ENCODE data around the gene DMD.

Gene DMD

DNA sequence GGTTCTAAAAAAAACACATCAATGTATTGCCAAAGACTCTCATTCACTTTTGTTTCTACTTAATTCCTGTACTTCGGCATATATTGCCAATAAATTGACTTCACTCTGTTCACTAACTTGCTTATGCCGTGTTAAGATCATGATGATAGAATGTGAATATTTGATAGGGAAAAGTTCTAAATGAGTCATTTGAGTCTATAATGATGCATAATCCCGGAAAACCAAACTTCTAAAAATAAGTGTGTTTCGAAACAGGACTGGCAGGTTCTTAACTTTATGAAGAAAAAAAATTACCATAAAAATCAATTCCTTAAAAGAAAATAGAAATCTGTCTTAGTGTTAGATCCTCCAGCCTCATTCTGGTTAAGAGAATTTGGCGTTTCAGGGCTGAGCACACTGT lies 1752.0 kb downstream of the DMD start:
- TF ChIP-seq SIN3A (IDR thresholded peaks at IDR 0.05; ENCODE audit: borderline replicate concordance, insufficient read depth, low read length) (no peak), TAF1 (IDR thresholded peaks at IDR 0.05; ENCODE audit: borderline replicate concordance, insufficient read depth, low read length) (no peak)

GRCh38 chrX:31449965-31450364 lies 1761.4 kb downstream of the DMD start:
- TF ChIP-seq, protein P1, sequence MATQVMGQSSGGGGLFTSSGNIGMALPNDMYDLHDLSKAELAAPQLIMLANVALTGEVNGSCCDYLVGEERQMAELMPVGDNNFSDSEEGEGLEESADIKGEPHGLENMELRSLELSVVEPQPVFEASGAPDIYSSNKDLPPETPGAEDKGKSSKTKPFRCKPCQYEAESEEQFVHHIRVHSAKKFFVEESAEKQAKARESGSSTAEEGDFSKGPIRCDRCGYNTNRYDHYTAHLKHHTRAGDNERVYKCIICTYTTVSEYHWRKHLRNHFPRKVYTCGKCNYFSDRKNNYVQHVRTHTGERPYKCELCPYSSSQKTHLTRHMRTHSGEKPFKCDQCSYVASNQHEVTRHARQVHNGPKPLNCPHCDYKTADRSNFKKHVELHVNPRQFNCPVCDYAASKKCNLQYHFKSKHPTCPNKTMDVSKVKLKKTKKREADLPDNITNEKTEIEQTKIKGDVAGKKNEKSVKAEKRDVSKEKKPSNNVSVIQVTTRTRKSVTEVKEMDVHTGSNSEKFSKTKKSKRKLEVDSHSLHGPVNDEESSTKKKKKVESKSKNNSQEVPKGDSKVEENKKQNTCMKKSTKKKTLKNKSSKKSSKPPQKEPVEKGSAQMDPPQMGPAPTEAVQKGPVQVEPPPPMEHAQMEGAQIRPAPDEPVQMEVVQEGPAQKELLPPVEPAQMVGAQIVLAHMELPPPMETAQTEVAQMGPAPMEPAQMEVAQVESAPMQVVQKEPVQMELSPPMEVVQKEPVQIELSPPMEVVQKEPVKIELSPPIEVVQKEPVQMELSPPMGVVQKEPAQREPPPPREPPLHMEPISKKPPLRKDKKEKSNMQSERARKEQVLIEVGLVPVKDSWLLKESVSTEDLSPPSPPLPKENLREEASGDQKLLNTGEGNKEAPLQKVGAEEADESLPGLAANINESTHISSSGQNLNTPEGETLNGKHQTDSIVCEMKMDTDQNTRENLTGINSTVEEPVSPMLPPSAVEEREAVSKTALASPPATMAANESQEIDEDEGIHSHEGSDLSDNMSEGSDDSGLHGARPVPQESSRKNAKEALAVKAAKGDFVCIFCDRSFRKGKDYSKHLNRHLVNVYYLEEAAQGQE (IDR thresholded peaks at IDR 0.05; ENCODE audit: insufficient read depth in 1 of 2, low read depth in 2 of 2, low read length in 2 of 2): no peak
- TF ChIP-seq TAF1 (IDR thresholded peaks at IDR 0.05; ENCODE audit: borderline replicate concordance, insufficient read depth, low read length) (no peak), POLR2AphosphoS5 (IDR thresholded peaks at IDR 0.05; ENCODE audit: low read depth, low read length) (no peak), SIN3A (IDR thresholded peaks at IDR 0.05; ENCODE audit: borderline replicate concordance, insufficient read depth, low read length) (no peak), FOXP2 (optimal IDR thresholded peaks at IDR 0.05; ENCODE audit: borderline replicate concordance, extremely low read depth, extremely low read length, insufficient read depth) (no peak)

DNA sequence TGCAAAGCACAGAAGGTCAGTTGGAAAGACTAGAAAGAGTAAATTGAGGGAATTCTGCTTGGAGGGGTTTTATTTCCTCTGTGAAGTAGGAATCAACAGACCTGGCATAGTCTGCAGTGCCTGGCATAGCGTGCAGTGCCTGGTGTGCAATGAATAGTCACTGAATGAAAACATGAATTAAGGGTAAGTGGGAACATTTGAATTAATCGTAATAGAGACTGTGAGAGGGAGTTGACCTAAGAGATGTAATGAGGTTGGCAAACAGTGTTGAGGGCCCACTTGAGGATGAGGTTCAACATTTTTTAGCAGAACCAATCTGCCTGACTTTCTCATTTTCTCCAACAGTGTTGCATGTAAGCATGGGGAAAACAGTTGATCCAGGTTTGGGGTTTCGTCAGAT lies 1762.3 kb downstream of the DMD start:
- TF ChIP-seq FOXP2 (optimal IDR thresholded peaks at IDR 0.05; ENCODE audit: borderline replicate concordance, extremely low read depth, extremely low read length, insufficient read depth): no peak

DNA sequence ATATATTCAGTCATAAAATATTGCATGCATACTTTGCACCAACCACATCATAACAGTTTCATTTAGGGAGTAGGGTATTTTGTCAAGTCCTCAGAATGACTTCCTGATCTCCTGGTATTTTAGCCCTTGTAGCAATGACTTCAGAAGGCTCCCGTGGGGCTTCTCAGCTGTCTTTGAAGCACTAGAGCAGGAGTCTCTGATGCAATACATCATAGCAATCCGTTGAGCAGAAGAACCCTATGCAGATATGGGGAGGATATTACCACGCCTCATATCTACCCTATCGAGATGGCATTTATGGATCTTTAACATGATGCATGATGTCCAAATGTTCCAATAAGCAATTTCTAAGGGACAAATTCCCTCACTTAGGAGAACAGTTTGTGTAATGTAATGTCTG lies 1765.8 kb downstream of the DMD start:
- no peak for TF ChIP-seq TAF1 (IDR thresholded peaks at IDR 0.05; ENCODE audit: borderline replicate concordance, insufficient read depth, low read length)
- TF ChIP-seq SIN3A (IDR thresholded peaks at IDR 0.05; ENCODE audit: borderline replicate concordance, insufficient read depth, low read length): no peak
- TF ChIP-seq, protein P1 (IDR thresholded peaks at IDR 0.05; ENCODE audit: insufficient read depth in 1 of 2, low read depth in 2 of 2, low read length in 2 of 2): no peak

GRCh38 chrX:31443654-31444053 lies 1767.7 kb downstream of the DMD start:
- TF ChIP-seq TAF1 (IDR thresholded peaks at IDR 0.05; ENCODE audit: borderline replicate concordance, insufficient read depth, low read length): no peak

- TF ChIP-seq, protein P1 (IDR thresholded peaks at IDR 0.05; ENCODE audit: insufficient read depth in 1 of 2, low read depth in 2 of 2, low read length in 2 of 2): no peak
- TF ChIP-seq FOXP2 (optimal IDR thresholded peaks at IDR 0.05; ENCODE audit: borderline replicate concordance, extremely low read depth, extremely low read length, insufficient read depth): no peak
- TF ChIP-seq SIN3A (IDR thresholded peaks at IDR 0.05; ENCODE audit: borderline replicate concordance, insufficient read depth, low read length): no peak
Measured at GRCh38 chrX:31440546-31440945, 1770.8 kb downstream of the DMD start.

- TF ChIP-seq FOXP2 (optimal IDR thresholded peaks at IDR 0.05; ENCODE audit: borderline replicate concordance, extremely low read depth, extremely low read length, insufficient read depth) (no peak), SIN3A (IDR thresholded peaks at IDR 0.05; ENCODE audit: borderline replicate concordance, insufficient read depth, low read length) (no peak), POLR2AphosphoS5 (IDR thresholded peaks at IDR 0.05; ENCODE audit: low read depth, low read length) (no peak), TAF1 (IDR thresholded peaks at IDR 0.05; ENCODE audit: borderline replicate concordance, insufficient read depth, low read length) (no peak)
- TF ChIP-seq, protein P1 (IDR thresholded peaks at IDR 0.05; ENCODE audit: insufficient read depth in 1 of 2, low read depth in 2 of 2, low read length in 2 of 2): no peak
Measured at GRCh38 chrX:31436424-31436823, 1774.9 kb downstream of the DMD start.
